T-cell (primary cell): ENCODE measurements around the gene GUCD1. TPM values are rescaled to one million over a fixed set of nuclear protein-coding genes. Genes with fewer than 3 reads are reported as not detected.

ENCODE experiments used
- ATAC-seq, 4 experiments: fragments of 200-7000 bp in 3 of 4; fragments of 150-1000 bp in 1 of 4; cut with Tn5 transposase; replicated peaks in 1 of 4; 1 replicate in 3 of 4; 2 replicates in 1 of 4; pipeline ENCODE4 v1.10.0; 2021; ENCODE audit warnings: moderate library complexity in 3 of 4, mild to moderate bottlenecking in 2 of 4, moderate number of reproducible peaks in 1 of 4
- CTCF ChIA-PET, 2 donors: fragments of 300-600 bp; sonication (Branson Sonifier 250); formaldehyde crosslinking; loops; one replicate each; lab custom pipeline; 2022; ENCODE audit warnings: antibody characterized with exemption in 2 of 2; lab: Charles Lee
- POLR2A ChIA-PET, 2 donors: fragments of 300-600 bp; sonication (Branson Sonifier 250); formaldehyde crosslinking; loops; one replicate each; lab custom pipeline; 2022; ENCODE audit warnings: antibody characterized with exemption in 2 of 2; lab: Charles Lee
- DNase-seq, 35 experiments: peaks; one replicate each; pipeline versions ENCODE4 v3.0.0 to v3.0.0-alpha.2; 2013 to 2023
- H3K27ac ChIP-seq: one replicate; pipeline ENCODE4 v1.5.1; 2013; ENCODE audit warnings: low read length
- H3K27me3 ChIP-seq, 2 experiments: replicated peaks in 1 of 2; 1 replicate in 1 of 2; 2 replicates in 1 of 2; pipeline versions ENCODE4 v1.6.1 to v1.7.0; 2013; ENCODE audit warnings: low read length in 1 of 2, mixed read lengths in 1 of 2; ENCODE audit not compliant: control insufficient read depth in 2 of 2, insufficient read depth in 2 of 2; ENCODE audit errors: extremely low read depth in 1 of 2
- H3K36me3 ChIP-seq, 2 donors: 1 replicate in 1 of 2; 2 replicates in 1 of 2; pipeline versions ENCODE4 v1.6.1 to v1.7.0; 2013; ENCODE audit warnings: low read length in 1 of 2; ENCODE audit not compliant: control insufficient read depth in 2 of 2, insufficient read depth in 1 of 2; ENCODE audit errors: extremely low read depth in 1 of 2
- H3K4me1 ChIP-seq, 2 experiments: 1 replicate in 1 of 2; 2 replicates in 1 of 2; pipeline versions ENCODE4 v1.6.1 to v1.7.0; 2013; ENCODE audit warnings: low read length in 2 of 2, mixed read lengths in 1 of 2; ENCODE audit not compliant: insufficient read depth in 2 of 2, control insufficient read depth in 1 of 2; ENCODE audit errors: extremely low read depth in 1 of 2
- H3K4me3 ChIP-seq, 2 donors: 1 replicate in 1 of 2; 2 replicates in 1 of 2; pipeline versions ENCODE4 v1.5.1 to v1.7.0; 2013; ENCODE audit warnings: mild to moderate bottlenecking in 2 of 2, low read length in 1 of 2, moderate library complexity in 1 of 2; ENCODE audit not compliant: control insufficient read depth in 1 of 2; ENCODE audit errors: extremely low read depth in 1 of 2
- H3K9me3 ChIP-seq: 2 replicates; pipeline ENCODE4 v1.7.0; 2013
- H3K27ac Mint-ChIP-seq, 2 donors: one replicate each; pipeline ENCODE4 v1.8.0; 2020 to 2021; ENCODE audit warnings: mild to moderate bottlenecking in 2 of 2, mixed read lengths in 2 of 2
- H3K27me3 Mint-ChIP-seq, 2 donors: one replicate each; pipeline ENCODE4 v1.8.0; 2021 to 2022; ENCODE audit warnings: mixed read lengths in 2 of 2
- H3K36me3 Mint-ChIP-seq: one replicate; pipeline ENCODE4 v1.8.0; 2021; ENCODE audit warnings: mixed read lengths
- H3K4me1 Mint-ChIP-seq, 3 donors: one replicate each; pipeline ENCODE4 v1.8.0; 2020 to 2022; ENCODE audit warnings: mixed read lengths in 3 of 3, mild to moderate bottlenecking in 1 of 3
- H3K4me3 Mint-ChIP-seq, 3 donors: one replicate each; pipeline ENCODE4 v1.8.0; 2020 to 2022; ENCODE audit warnings: mild to moderate bottlenecking in 3 of 3, mixed read lengths in 3 of 3, moderate library complexity in 3 of 3
- H3K9me3 Mint-ChIP-seq, 3 donors: one replicate each; pipeline ENCODE4 v1.8.0; 2020 to 2022; ENCODE audit warnings: mixed read lengths in 3 of 3
- WGBS: methylation state at CpG from one replicate; pipeline ENCODE4 v1.1.5; 2013; ENCODE audit warnings: missing lambda C conversion rate; ENCODE audit not compliant: insufficient coverage; 5-methylcytosine and 5-hydroxymethylcytosine counted together
- total RNA-seq, 35 experiments: library from RNA in 6 of 35; stranded (reverse) in 6 of 35; fragments of 120-200 nt in 1 of 35; gene quantifications; one replicate each; pipeline versions ENCODE4 v1.2.1 to v1.2.4 and lab custom pipeline; 2013 to 2026

GUCD1 gene
- total RNA-seq, 5 donors from 2014 or later (not counting 1 experiment from before 2014, with no cell fraction given): 51.2 to 81.8 (median 73.0) TPM

DNA sequence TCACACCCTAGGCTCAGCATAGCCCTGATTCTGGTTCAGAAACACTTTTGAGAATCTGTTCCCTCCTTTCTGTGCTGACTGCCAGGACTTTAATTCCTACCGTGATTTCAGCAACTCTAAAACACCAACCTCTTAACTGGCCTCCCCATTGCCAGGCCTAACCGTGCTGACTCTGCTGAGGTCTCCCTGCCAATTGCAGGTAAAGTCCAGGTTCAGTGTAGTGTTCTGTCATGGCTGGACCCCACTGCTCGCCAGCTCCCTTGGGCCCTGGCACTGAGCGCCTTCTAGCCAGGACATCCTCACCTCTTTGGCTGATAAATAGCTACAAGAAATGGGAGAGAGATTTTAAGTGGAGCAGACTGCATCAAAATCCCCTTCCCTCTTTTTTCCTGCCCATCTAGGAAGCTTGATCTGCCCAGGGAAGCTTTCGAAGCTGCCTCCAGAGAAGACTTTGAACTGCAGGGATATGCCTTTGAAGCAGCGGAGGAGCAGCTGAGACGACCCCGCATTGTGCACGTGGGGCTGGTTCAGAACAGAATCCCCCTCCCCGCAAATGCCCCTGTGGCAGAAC lies 55.1 kb downstream of the GUCD1 start:
- Mint-ChIP-seq H3K4me3 (no peak overlapping the region), H3K36me3 (no peaks in the 10 kb centered on the region), H3K9me3 (no peaks in the 10 kb centered on the region), H3K27me3 (peaks cover 0 to 15% of the 10 kb centered on the region in 2 donors), H3K4me1 (peaks cover 14 to 21% (median 20%) of the 10 kb centered on the region in 3 donors), H3K27ac (no peak overlapping the region)
- WGBS: 88% methylated on average over 7 of the region's 10 CpGs
- DNase-seq: no peak
- ATAC-seq: no peak
- H3K4me3 ChIP-seq: no peak overlapping the region
- POLR2A ChIA-PET: no interaction called here
- CTCF ChIA-PET: no interaction called here
- H3K9me3 ChIP-seq: no peaks in the 10 kb centered on the region
- peaks cover 0 to 13% of the 10 kb centered on the region in 2 experiments for H3K27me3 ChIP-seq
- no peaks in the 10 kb centered on the region for H3K36me3 ChIP-seq
- H3K4me1 ChIP-seq: peaks cover 0 to 5% of the 10 kb centered on the region in 2 experiments
- H3K27ac ChIP-seq: no peak overlapping the region

DNA sequence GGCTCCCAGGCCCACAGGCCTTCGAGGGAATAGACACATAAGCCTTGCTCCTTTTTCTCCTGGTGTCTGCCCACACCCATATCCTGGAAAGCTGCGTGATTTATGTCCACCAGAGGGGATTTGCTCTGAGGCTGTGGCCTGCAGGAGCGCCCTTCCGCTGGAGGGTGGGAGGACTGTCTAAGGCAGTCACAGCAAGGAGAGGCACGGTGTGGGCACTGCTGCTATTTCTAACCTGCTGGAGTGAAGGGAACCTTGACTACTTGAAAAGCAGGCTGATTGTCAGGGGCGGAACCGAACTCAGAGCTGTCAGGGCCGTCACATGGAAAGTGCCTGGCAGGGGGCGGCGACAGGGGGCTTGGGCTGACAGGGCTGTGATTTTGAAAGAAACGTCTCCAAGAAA lies 56.1 kb downstream of the GUCD1 start:
- WGBS: 87% methylated on average over 8 of the region's 11 CpGs
- Mint-ChIP-seq H3K4me1 (peaks cover 14 to 21% (median 20%) of the 10 kb centered on the region in 3 donors), H3K4me3 (no peak overlapping the region), H3K27ac (no peak overlapping the region), H3K9me3 (no peaks in the 10 kb centered on the region), H3K36me3 (no peaks in the 10 kb centered on the region), H3K27me3 (peaks cover 0 to 20% of the 10 kb centered on the region in 2 donors)
- H3K27ac ChIP-seq: no peak overlapping the region
- H3K36me3 ChIP-seq: no peaks in the 10 kb centered on the region
- POLR2A ChIA-PET: interaction anchor here in 1 of 2 donors (0.5 kb wide), 1 partner anchor 62 kb away, joined by 3 read pairs; no protein-coding TSS in a partner anchor
- DNase-seq: no peak
- no peak overlapping the region for H3K4me3 ChIP-seq
- ATAC-seq: no peak
- H3K27me3 ChIP-seq: peaks cover 0 to 23% of the 10 kb centered on the region in 2 experiments
- peaks cover 0 to 5% of the 10 kb centered on the region in 2 experiments for H3K4me1 ChIP-seq
- CTCF ChIA-PET: no interaction called here
- H3K9me3 ChIP-seq: no peaks in the 10 kb centered on the region

DNA sequence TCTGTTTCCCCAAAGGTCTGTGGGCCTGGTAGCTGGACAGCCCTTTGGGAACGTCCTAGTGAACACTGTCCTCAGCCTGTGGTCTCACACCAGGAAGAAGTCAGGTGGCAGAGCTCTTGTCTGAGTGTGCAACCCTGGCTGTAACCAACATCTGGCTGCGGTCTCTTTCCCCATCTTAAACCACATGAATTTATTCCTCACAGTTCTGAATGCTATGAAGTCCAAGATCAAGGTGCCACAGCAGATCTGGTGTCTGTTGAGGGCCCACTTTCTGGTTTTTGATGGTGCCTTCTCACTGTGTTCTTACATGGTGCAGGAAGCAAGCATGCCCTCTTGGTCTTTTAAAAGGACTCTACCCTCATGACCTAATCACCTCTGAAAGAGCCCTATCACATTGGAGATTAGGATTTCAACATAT lies 57.1 kb downstream of the GUCD1 start:
- DNase-seq (no peak), ATAC-seq (peak in 2 of 4 experiments; percentile 17 to 48)
- Mint-ChIP-seq H3K27ac (no peak overlapping the region), H3K9me3 (no peaks in the 10 kb centered on the region), H3K4me3 (no peak overlapping the region), H3K36me3 (no peaks in the 10 kb centered on the region), H3K4me1 (peaks cover 12 to 14% (median 13%) of the 10 kb centered on the region in 3 donors), H3K27me3 (peaks cover 0 to 23% of the 10 kb centered on the region in 2 donors)
- H3K9me3 ChIP-seq: no peaks in the 10 kb centered on the region
- peaks cover 0 to 5% of the 10 kb centered on the region in 2 experiments for H3K4me1 ChIP-seq
- no peak overlapping the region for H3K27ac ChIP-seq
- H3K27me3 ChIP-seq: peaks cover 4 to 26% of the 10 kb centered on the region in 2 experiments
- POLR2A ChIA-PET: no interaction called here
- H3K36me3 ChIP-seq: no peaks in the 10 kb centered on the region
- CTCF ChIA-PET: no interaction called here
- WGBS: 0% methylated on average over 1 of the region's 2 CpGs
- H3K4me3 ChIP-seq: no peak overlapping the region

DNA sequence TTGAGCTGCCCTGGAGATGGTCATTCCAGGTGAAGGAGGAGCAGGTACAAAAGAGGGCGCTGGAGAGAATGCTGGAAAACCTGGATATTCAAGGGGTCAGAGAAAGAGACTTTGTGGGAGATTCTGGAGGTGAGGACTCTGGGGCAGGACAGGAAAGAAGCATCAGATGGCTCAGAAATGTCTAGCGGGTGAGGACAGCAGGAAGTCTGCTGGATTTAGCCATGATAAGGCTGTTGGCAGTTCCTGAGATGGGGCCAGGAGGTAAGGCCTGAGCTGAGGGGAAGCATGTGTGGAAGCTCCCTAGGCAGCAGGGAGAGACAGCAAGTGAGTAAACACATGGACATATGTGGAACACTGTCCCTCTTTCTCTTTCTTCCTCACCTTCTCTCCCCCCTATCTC lies 58.3 kb downstream of the GUCD1 start:
- H3K27me3 ChIP-seq: peaks cover 4 to 26% of the 10 kb centered on the region in 2 experiments
- Mint-ChIP-seq H3K27ac (peak overlapping the region in 1 of 2 donors; percentile 43), H3K4me3 (no peak overlapping the region), H3K36me3 (no peaks in the 10 kb centered on the region), H3K4me1 (peaks cover 12 to 14% (median 13%) of the 10 kb centered on the region in 3 donors), H3K9me3 (no peaks in the 10 kb centered on the region), H3K27me3 (peaks cover 6 to 30% of the 10 kb centered on the region in 2 donors)
- no peak overlapping the region for H3K27ac ChIP-seq
- WGBS: 75% methylated on average over 2 of the region's 2 CpGs
- H3K36me3 ChIP-seq: no peaks in the 10 kb centered on the region
- ChIA-PET POLR2A (no interaction called here), CTCF (no interaction called here)
- H3K9me3 ChIP-seq: no peaks in the 10 kb centered on the region
- no peak for DNase-seq
- ATAC-seq: no peak
- H3K4me3 ChIP-seq: no peak overlapping the region
- peaks cover 0 to 5% of the 10 kb centered on the region in 2 experiments for H3K4me1 ChIP-seq

DNA sequence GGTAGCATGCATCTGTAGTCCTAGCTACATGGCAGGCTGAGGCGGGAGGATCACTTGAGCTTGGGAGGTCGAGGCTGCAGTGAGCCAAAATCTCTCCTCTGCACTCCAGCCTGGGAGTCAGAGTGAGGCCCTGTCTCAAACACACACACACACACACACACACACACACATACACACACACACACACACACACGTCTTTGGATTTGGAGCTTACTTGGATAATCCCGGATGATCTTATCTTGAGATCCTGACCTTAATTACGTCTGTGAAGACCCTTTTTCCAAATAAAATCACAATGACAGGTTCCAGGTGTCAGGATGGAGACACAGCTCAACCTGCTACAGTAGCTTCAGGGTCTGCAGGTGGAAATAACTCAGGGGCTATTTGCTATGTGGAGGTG lies 58.7 kb downstream of the GUCD1 start:
- peaks cover 6 to 30% of the 10 kb centered on the region in 2 donors for H3K27me3 Mint-ChIP-seq
- POLR2A ChIA-PET: no interaction called here

DNA sequence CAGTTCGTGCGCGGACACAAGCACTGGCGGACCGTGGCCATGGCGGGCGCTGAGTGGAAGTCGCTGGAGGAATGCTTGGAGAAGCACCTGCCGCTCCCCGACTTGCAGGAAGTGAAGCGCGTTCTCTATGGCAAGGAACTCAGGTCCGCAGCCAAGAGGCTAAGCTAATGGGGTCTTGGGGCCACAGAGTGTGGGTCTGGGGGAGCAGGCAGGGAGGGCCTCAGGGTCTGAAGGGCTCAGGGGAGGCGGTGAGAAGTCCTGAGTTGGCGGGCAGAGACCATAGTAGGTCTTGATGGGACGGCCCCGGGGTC lies 59.6 kb downstream of the GUCD1 start:
- WGBS: 98% methylated on average over 14 of the region's 17 CpGs
- DNase-seq (no peak), ATAC-seq (no peak)
- H3K27me3 Mint-ChIP-seq: peaks cover 6 to 30% of the 10 kb centered on the region in 2 donors
- H3K9me3 ChIP-seq: no peaks in the 10 kb centered on the region
- no peaks in the 10 kb centered on the region for H3K36me3 ChIP-seq
- no peak overlapping the region for H3K27ac Mint-ChIP-seq
- no peaks in the 10 kb centered on the region for H3K36me3 Mint-ChIP-seq
- H3K4me3 Mint-ChIP-seq: no peak overlapping the region
- no peaks in the 10 kb centered on the region for H3K9me3 Mint-ChIP-seq
- ChIA-PET CTCF (no interaction called here), POLR2A (no interaction called here)
- H3K4me3 ChIP-seq: no peak overlapping the region
- H3K4me1 Mint-ChIP-seq: peaks cover 12 to 14% (median 13%) of the 10 kb centered on the region in 3 donors
- peaks cover 4 to 26% of the 10 kb centered on the region in 2 experiments for H3K27me3 ChIP-seq
- H3K4me1 ChIP-seq: peaks cover 0 to 5% of the 10 kb centered on the region in 2 experiments
- no peak overlapping the region for H3K27ac ChIP-seq

More for the DNA sequence above, 58.7 kb downstream of the GUCD1 start:
- no peaks in the 10 kb centered on the region for H3K9me3 ChIP-seq
- H3K4me1 ChIP-seq: peaks cover 0 to 5% of the 10 kb centered on the region in 2 experiments
- H3K27ac ChIP-seq: no peak overlapping the region
- Mint-ChIP-seq H3K4me1 (peaks cover 12 to 14% (median 13%) of the 10 kb centered on the region in 3 donors), H3K9me3 (no peaks in the 10 kb centered on the region), H3K27ac (peak overlapping the region in 1 of 2 donors; percentile 43), H3K36me3 (no peaks in the 10 kb centered on the region), H3K4me3 (no peak overlapping the region)
- 73% methylated on average over 5 of the region's 5 CpGs for whole genome bisulfite sequencing
- CTCF ChIA-PET: no interaction called here
- ATAC-seq (no peak), DNase-seq (no peak)
- no peaks in the 10 kb centered on the region for H3K36me3 ChIP-seq
- H3K4me3 ChIP-seq: no peak overlapping the region
- H3K27me3 ChIP-seq: peaks cover 4 to 26% of the 10 kb centered on the region in 2 experiments
